ENCODE results near the gene CAMKK1.

CAMKK1 gene

GRCh38 chr17:3880983-3881382 is 11.9 kb downstream of the CAMKK1 start:
- no peak overlapping the region for H3K27ac ChIP-seq
- H3K4me3 ChIP-seq, result no peak overlapping the region
- H3K27me3 ChIP-seq, result no peaks in the 10 kb centered on the region
- intact Hi-C loops (cut with DNase I; ENCODE audit: low total_unique reads), result no loop called here
- peaks cover 0 to 3% (median 0%) of the 10 kb centered on the region in 4 donors for H3K4me1 ChIP-seq
- DNase-seq, result no peak
- no peaks in the 10 kb centered on the region for H3K9me3 ChIP-seq
- peaks cover 2 to 84% (median 50%) of the 10 kb centered on the region in 3 donors for H3K36me3 ChIP-seq
- TF ChIP-seq, protein P1, sequence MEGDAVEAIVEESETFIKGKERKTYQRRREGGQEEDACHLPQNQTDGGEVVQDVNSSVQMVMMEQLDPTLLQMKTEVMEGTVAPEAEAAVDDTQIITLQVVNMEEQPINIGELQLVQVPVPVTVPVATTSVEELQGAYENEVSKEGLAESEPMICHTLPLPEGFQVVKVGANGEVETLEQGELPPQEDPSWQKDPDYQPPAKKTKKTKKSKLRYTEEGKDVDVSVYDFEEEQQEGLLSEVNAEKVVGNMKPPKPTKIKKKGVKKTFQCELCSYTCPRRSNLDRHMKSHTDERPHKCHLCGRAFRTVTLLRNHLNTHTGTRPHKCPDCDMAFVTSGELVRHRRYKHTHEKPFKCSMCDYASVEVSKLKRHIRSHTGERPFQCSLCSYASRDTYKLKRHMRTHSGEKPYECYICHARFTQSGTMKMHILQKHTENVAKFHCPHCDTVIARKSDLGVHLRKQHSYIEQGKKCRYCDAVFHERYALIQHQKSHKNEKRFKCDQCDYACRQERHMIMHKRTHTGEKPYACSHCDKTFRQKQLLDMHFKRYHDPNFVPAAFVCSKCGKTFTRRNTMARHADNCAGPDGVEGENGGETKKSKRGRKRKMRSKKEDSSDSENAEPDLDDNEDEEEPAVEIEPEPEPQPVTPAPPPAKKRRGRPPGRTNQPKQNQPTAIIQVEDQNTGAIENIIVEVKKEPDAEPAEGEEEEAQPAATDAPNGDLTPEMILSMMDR (IDR thresholded peaks at IDR 0.05), result no peak

GRCh38 chr17:3879591-3880417 is 13.0 kb downstream of the CAMKK1 start:
- Histone ChIP-seq H3K27ac (no peak overlapping the region), H3K9me3 (no peaks in the 10 kb centered on the region), H3K36me3 (peaks cover 9 to 89% (median 52%) of the 10 kb centered on the region in 3 donors), H3K4me3 (no peak overlapping the region), H3K27me3 (no peaks in the 10 kb centered on the region), H3K4me1 (no peaks in the 10 kb centered on the region)
- TF ChIP-seq, protein P1 (IDR thresholded peaks at IDR 0.05), result no peak
- no peak for DNase-seq
- intact Hi-C loops (cut with DNase I; ENCODE audit: low total_unique reads), result no loop called here

- Histone ChIP-seq H3K27me3 (no peaks in the 10 kb centered on the region), H3K27ac (no peak overlapping the region), H3K9me3 (no peaks in the 10 kb centered on the region), H3K4me1 (no peaks in the 10 kb centered on the region), H3K36me3 (peaks cover 9 to 89% (median 53%) of the 10 kb centered on the region in 3 donors), H3K4me3 (no peak overlapping the region)
- DNase-seq, result no peak
- TF ChIP-seq, protein P1 (IDR thresholded peaks at IDR 0.05), result no peak
- intact Hi-C loops (cut with DNase I; ENCODE audit: low total_unique reads), result no loop called here
Observed at GRCh38 chr17:3879186-3879585, 13.7 kb downstream of the CAMKK1 start.

- no peaks in the 10 kb centered on the region for H3K9me3 ChIP-seq
- H3K27ac ChIP-seq, result no peak overlapping the region
- no peaks in the 10 kb centered on the region for H3K27me3 ChIP-seq
- no peak overlapping the region for H3K4me3 ChIP-seq
- peaks cover 19 to 89% (median 54%) of the 10 kb centered on the region in 3 donors for H3K36me3 ChIP-seq
- DNase-seq, result no peak
- TF ChIP-seq, protein P1 (IDR thresholded peaks at IDR 0.05), result no peak
- intact Hi-C loops (cut with DNase I; ENCODE audit: low total_unique reads), result no loop called here
- H3K4me1 ChIP-seq, result no peaks in the 10 kb centered on the region
Observed at GRCh38 chr17:3877220-3877619, 15.6 kb downstream of the CAMKK1 start.

DNA sequence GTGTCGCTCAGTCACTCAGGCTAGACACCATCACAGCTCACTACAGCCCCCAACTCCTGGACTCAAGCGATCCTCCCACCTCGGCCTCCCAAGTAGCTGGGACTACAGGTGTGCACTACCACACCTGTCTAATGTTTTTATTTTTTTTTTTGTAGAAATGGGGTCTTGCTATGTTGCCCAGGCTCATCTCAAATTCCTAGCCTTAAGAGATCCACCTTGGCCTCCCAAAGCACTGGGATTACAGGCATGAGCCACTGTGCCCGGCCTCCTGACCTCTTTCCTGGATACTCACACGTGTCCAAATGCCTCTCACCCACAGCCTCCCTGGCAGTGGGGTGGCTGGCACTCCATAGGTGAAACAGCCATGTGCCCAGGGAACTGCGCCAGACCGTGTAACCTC is 17.5 kb downstream of the CAMKK1 start:
- DNase-seq, result no peak
- Histone ChIP-seq H3K36me3 (peaks cover 24 to 82% (median 60%) of the 10 kb centered on the region in 3 donors), H3K4me1 (no peaks in the 10 kb centered on the region), H3K4me3 (no peak overlapping the region), H3K27ac (no peak overlapping the region), H3K27me3 (no peaks in the 10 kb centered on the region), H3K9me3 (no peaks in the 10 kb centered on the region)
- intact Hi-C loops (cut with DNase I; ENCODE audit: low total_unique reads), result no loop called here
- TF ChIP-seq, protein P1 (IDR thresholded peaks at IDR 0.05), result no peak

All from tibial artery (tissue), 4 donors.